ENCODE data around the gene SORL1-AS1.

SORL1-AS1 gene

DNA sequence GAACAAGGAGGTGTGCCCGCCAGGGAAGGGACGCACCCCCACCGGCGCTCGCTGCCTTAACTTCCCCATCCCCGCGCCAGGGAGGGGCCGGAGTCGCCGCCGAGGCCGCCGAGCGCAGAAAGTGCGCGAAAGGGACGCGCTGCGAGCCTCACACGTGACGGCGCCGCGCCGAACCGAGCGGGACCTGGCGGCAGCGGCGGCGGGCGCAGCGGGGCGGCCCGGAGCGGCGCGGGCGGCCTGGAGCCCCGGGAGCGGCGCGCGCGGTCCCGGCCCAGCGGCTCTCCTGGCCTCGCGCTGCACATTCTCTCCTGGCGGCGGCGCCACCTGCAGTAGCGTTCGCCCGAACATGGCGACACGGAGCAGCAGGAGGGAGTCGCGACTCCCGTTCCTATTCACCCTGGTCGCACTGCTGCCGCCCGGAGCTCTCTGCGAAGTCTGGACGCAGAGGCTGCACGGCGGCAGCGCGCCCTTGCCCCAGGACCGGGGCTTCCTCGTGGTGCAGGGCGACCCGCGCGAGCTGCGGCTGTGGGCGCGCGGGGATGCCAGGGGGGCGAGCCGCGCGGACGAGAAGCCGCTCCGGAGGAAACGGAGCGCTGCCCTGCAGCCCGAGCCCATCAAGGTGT, 670 bp downstream of the SORL1-AS1 start, which contains the start of gene SORL1:
Gene SORL1 (plus strand): TSS at position 329 of the 623 bp plus-strand sequence. CDS start 18 bp downstream, at position 347.
- H3K36me3 ChIP-seq, result no peaks in the 10 kb centered on the region
- H3K27me3 ChIP-seq (replicated peaks; ENCODE audit: insufficient read depth), result no peaks in the 10 kb centered on the region
- whole genome bisulfite sequencing, result under 1% methylated on average over 54 of the region's 89 CpGs
- H3K4me3 ChIP-seq, result peak within 1 kb of the TSS; percentile 84 to 85
- peak within 1 kb of the TSS; percentile 76 to 82 for H3K27ac ChIP-seq
- intact Hi-C loops (cut with DNase I), result loop anchor here (2.0 to 10.0 kb wide), 3 partner anchors 83 to 139 kb away; no protein-coding TSS in a partner anchor
- TF ChIP-seq, protein P1, sequence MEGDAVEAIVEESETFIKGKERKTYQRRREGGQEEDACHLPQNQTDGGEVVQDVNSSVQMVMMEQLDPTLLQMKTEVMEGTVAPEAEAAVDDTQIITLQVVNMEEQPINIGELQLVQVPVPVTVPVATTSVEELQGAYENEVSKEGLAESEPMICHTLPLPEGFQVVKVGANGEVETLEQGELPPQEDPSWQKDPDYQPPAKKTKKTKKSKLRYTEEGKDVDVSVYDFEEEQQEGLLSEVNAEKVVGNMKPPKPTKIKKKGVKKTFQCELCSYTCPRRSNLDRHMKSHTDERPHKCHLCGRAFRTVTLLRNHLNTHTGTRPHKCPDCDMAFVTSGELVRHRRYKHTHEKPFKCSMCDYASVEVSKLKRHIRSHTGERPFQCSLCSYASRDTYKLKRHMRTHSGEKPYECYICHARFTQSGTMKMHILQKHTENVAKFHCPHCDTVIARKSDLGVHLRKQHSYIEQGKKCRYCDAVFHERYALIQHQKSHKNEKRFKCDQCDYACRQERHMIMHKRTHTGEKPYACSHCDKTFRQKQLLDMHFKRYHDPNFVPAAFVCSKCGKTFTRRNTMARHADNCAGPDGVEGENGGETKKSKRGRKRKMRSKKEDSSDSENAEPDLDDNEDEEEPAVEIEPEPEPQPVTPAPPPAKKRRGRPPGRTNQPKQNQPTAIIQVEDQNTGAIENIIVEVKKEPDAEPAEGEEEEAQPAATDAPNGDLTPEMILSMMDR (IDR thresholded peaks at IDR 0.05), result peak; percentile 52 to 83 (median 70)
- no peak for TF ChIP-seq POLR2AphosphoS5 (IDR thresholded peaks at IDR 0.05)
- no peak for TF ChIP-seq POLR2A (IDR thresholded peaks at IDR 0.05)
- H3K9me3 ChIP-seq, result no peaks in the 10 kb centered on the region
- peak; percentile 85 for DNase-seq (ENCODE audit: low spot score)
- H3K4me1 ChIP-seq (replicated peaks), result no peaks in the 10 kb centered on the region

DNA sequence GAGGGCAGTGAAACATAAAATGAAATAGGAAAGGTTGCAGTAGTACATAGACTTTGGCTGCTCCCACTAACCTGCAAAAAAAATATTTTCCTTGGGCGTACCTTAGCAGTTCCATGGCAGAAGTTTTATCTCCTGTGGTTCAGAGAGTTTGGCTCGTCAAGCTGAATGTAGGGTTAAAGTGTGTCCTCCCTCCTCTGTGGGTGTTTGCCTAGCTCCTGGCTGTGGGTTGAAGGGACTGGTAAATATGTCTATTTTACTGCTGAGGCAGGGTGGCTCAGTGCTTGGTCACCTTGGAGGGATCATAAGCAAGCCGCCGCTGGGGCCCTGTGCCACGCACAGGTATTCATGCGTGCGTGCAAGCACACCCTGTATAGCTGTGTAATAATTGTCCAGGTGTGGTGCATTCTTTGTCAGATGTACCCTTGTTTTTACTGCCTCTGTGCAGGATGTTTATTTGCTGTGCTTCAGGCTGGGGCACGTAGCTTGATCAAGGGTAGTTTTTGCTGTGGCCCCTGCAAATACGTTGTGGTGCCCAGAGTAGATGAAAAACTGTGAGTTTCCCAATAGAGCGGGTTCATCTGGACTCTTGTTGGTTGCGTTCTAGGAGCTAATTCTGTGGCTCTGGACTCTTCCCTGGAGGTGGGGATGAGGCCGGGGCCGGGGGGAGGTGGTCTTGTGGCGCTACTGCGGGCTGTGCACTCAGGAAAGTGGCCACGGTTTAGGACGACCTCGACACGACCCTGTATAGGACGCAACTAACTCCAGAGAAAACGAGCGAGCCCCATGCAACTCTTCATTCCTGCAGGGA, 1.4 kb downstream of the SORL1-AS1 start:
- Histone ChIP-seq H3K4me3 (peak overlapping the region; percentile 84 to 85), H3K27me3 (replicated peaks; ENCODE audit: insufficient read depth) (no peaks in the 10 kb centered on the region), H3K9me3 (no peaks in the 10 kb centered on the region), H3K27ac (peak overlapping the region; percentile 76 to 82), H3K36me3 (no peaks in the 10 kb centered on the region), H3K4me1 (replicated peaks) (no peaks in the 10 kb centered on the region)
- TF ChIP-seq POLR2A (IDR thresholded peaks at IDR 0.05), result no peak
- TF ChIP-seq, protein P1 (IDR thresholded peaks at IDR 0.05), result no peak
- peak; percentile 52 for TF ChIP-seq POLR2AphosphoS5 (IDR thresholded peaks at IDR 0.05)
- DNase-seq (ENCODE audit: low spot score), result peak; percentile 69
- WGBS, result 19% methylated on average over 22 of the region's 22 CpGs
- intact Hi-C loops (cut with DNase I), result loop anchor here (10.0 kb wide), 1 partner anchor 127 kb away; no protein-coding TSS in a partner anchor

DNA sequence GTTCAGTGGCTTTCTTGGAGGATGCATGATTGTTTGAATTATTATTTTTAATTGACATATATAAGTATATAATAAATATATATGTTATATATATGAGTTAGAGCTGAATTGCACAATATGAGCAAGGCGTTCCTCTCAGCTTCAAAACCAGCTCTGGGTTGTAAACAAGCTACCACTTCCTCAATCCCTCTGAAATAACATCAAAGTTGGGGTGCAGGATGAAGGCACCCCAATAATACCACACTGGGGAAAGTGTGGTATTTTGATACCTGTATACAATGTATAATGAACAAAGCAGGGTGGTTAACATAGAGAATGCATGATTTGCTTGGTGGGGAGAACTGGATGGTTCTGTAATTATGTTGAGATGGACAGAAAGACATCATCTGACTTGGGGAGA, 2.4 kb downstream of the SORL1-AS1 start:
- intact Hi-C loops (cut with DNase I), result loop anchor here (10.0 kb wide), 1 partner anchor 126 kb away; no protein-coding TSS in a partner anchor

DNA sequence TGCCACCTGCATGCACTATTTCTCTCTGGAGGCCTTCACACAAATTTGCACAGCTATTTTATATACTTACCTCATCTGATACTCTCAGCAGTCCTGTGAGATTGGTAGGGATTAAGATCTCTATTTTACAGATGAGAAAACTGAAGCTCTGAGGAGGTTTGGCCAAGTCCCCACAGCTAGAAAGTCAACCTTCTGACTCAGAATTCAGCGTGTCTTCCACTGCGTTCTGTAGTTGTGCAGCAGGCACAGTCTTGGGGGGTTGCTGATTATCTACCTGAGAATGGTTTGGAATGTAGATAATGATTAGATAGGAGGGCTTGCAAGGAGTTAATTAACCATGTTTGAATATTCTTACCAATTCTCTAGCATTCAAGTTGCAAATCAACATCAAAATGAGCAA, 3.1 kb downstream of the SORL1-AS1 start:
- intact Hi-C loops (cut with DNase I), result loop anchor here (10.0 kb wide), 1 partner anchor 125 kb away; no protein-coding TSS in a partner anchor
- no peak for DNase-seq (ENCODE audit: low spot score)
- WGBS, result 90% methylated on average over 2 of the region's 2 CpGs
- no peaks in the 10 kb centered on the region for H3K27me3 ChIP-seq (replicated peaks; ENCODE audit: insufficient read depth)
- H3K4me1 ChIP-seq (replicated peaks), result no peaks in the 10 kb centered on the region
- no peaks in the 10 kb centered on the region for H3K36me3 ChIP-seq
- TF ChIP-seq POLR2AphosphoS5 (IDR thresholded peaks at IDR 0.05), result no peak
- TF ChIP-seq, protein P1 (IDR thresholded peaks at IDR 0.05), result no peak
- TF ChIP-seq POLR2A (IDR thresholded peaks at IDR 0.05), result no peak
- no peak overlapping the region for H3K27ac ChIP-seq
- no peaks in the 10 kb centered on the region for H3K9me3 ChIP-seq
- no peak overlapping the region for H3K4me3 ChIP-seq

More for the DNA sequence above, 2.4 kb downstream of the SORL1-AS1 start:
- Histone ChIP-seq H3K27ac (peak overlapping the region; percentile 76 to 82), H3K36me3 (no peaks in the 10 kb centered on the region), H3K27me3 (replicated peaks; ENCODE audit: insufficient read depth) (no peaks in the 10 kb centered on the region), H3K9me3 (no peaks in the 10 kb centered on the region), H3K4me1 (replicated peaks) (no peaks in the 10 kb centered on the region), H3K4me3 (no peak overlapping the region)
- TF ChIP-seq POLR2A (IDR thresholded peaks at IDR 0.05), result no peak
- TF ChIP-seq POLR2AphosphoS5 (IDR thresholded peaks at IDR 0.05), result no peak
- TF ChIP-seq, protein P1 (IDR thresholded peaks at IDR 0.05), result no peak
- WGBS, result 89% methylated on average over 1 of the region's 1 CpG
- DNase-seq (ENCODE audit: low spot score), result no peak
